Left lobe of liver (tissue), 2 donors: Measurements from ENCODE around the gene COL21A1. TPM values are rescaled to one million over a fixed set of nuclear protein-coding genes. Genes with fewer than 3 reads are reported as not detected.
"Not testable (repeated sequence)": the region's sequence is repeated elsewhere in the genome, so short reads cannot be mapped to it uniquely, and the experiment has no call there.

ENCODE experiments used
- ATAC-seq: fragments of 200-7000 bp; cut with Tn5 transposase; one replicate; pipeline ENCODE4 v1.9.1; 2020; ENCODE audit warnings: mild to moderate bottlenecking, moderate library complexity
- DNase-seq: peaks from one replicate; pipeline ENCODE4 v3.0.0-alpha.2; 2020; ENCODE audit warnings: low spot score
- total RNA-seq: library from RNA; stranded (reverse); gene quantifications from one replicate; pipeline ENCODE4 v1.2.1, GENCODE V29; 2021
- donor health status: DM: no; HTN: no; CAD: no; lungs with moderate emphysema.
- donor health status: DM: no; HTN: yes; CAD: no.

Gene COL21A1
- 0.43 TPM for total RNA-seq

- DNase-seq (peak; percentile 44), ATAC-seq (peak; percentile 76)
Observed at GRCh38 chr6:56246881-56247653, at the start of gene COL21A1. TSS of gene COL21A1 (minus strand) at chr6:56247580. CDS start at chr6:56182618, 64,962 bp downstream.

GRCh38 chr6:56293781-56294180 lies 46.4 kb upstream of the COL21A1 start:
- ATAC-seq (no peak), DNase-seq (no peak)

GRCh38 chr6:56292505-56293181 lies 45.3 kb upstream of the COL21A1 start:
- DNase-seq (no peak), ATAC-seq (peak; percentile 79)

GRCh38 chr6:56291302-56291917 lies 44.0 kb upstream of the COL21A1 start:
- ATAC-seq = no peak
- DNase-seq = no peak

- ATAC-seq (no peak), DNase-seq (no peak)
Observed at GRCh38 chr6:56289721-56290120, 42.3 kb upstream of the COL21A1 start.

- DNase-seq = no peak
- no peak for ATAC-seq
Observed at GRCh38 chr6:56288347-56288746, 41.0 kb upstream of the COL21A1 start.

- DNase-seq (no peak), ATAC-seq (no peak)
Observed at GRCh38 chr6:56282391-56282790, 35.0 kb upstream of the COL21A1 start.

GRCh38 chr6:56280126-56280525 lies 32.7 kb upstream of the COL21A1 start:
- ATAC-seq (no peak), DNase-seq (no peak)

- ATAC-seq (no peak), DNase-seq (no peak)
Observed at GRCh38 chr6:56279331-56280080, 32.1 kb upstream of the COL21A1 start.

GRCh38 chr6:56278171-56278591 lies 30.8 kb upstream of the COL21A1 start:
- ATAC-seq = no peak

GRCh38 chr6:56270812-56271441 lies 23.5 kb upstream of the COL21A1 start:
- DNase-seq (no peak), ATAC-seq (no peak)

More at GRCh38 chr6:56278171-56278591, 30.8 kb upstream of the COL21A1 start:
- DNase-seq = no peak

- DNase-seq (no peak), ATAC-seq (no peak)
Observed at GRCh38 chr6:56268266-56268665, 20.9 kb upstream of the COL21A1 start.

- ATAC-seq (no peak), DNase-seq (no peak)
Observed at GRCh38 chr6:56266011-56266410, 18.6 kb upstream of the COL21A1 start.

GRCh38 chr6:56263596-56264315 lies 16.4 kb upstream of the COL21A1 start:
- ATAC-seq (no peak), DNase-seq (no peak)

- not testable (repeated sequence) for DNase-seq, ATAC-seq
Observed at GRCh38 chr6:56260593-56260992, 13.2 kb upstream of the COL21A1 start.

- no peak for DNase-seq
- ATAC-seq = no peak
Observed at GRCh38 chr6:56259234-56260077, 12.1 kb upstream of the COL21A1 start.

- ATAC-seq (no peak), DNase-seq (no peak)
Observed at GRCh38 chr6:56255349-56255748, 8.0 kb upstream of the COL21A1 start.

- DNase-seq = no peak
- ATAC-seq = peak; percentile 15
Observed at GRCh38 chr6:56250266-56250665, 2.9 kb upstream of the COL21A1 start.

- DNase-seq = no peak
Observed at GRCh38 chr6:56247654-56248122, 308 bp upstream of the COL21A1 start.

More at GRCh38 chr6:56247654-56248122, 308 bp upstream of the COL21A1 start:
- ATAC-seq = no peak
